Activated CD8-positive, alpha-beta memory T cell treated with anti-CD3 and anti-CD28 coated beads for 24 hours (primary cell): Measurements from ENCODE around the gene UBFD1.
"Not testable (repeated sequence)": the region's sequence is repeated elsewhere in the genome, so short reads cannot be mapped to it uniquely, and the experiment has no call there.

Source experiments
- DNase-seq: peaks from one replicate; pipeline ENCODE4 v3.0.0-alpha.2; 2020

Gene UBFD1

GRCh38 chr16:23570992-23571632 is 13.6 kb downstream of the UBFD1 start:
- DNase-seq, result no peak

- DNase-seq, result no peak
Measured at GRCh38 chr16:23571895-23572294, 14.4 kb downstream of the UBFD1 start.

GRCh38 chr16:23572394-23572793 is 14.9 kb downstream of the UBFD1 start:
- no peak for DNase-seq

GRCh38 chr16:23573817-23574216 is 16.3 kb downstream of the UBFD1 start:
- DNase-seq, result no peak

GRCh38 chr16:23575834-23576233 is 18.3 kb downstream of the UBFD1 start:
- no peak for DNase-seq

GRCh38 chr16:23577493-23577892 is 20.0 kb downstream of the UBFD1 start:
- no peak for DNase-seq

GRCh38 chr16:23578101-23578830 is 20.7 kb downstream of the UBFD1 start:
- DNase-seq, result no peak

- DNase-seq, result no peak
Measured at GRCh38 chr16:23579371-23579770, 21.8 kb downstream of the UBFD1 start.

GRCh38 chr16:23580391-23580790 is 22.9 kb downstream of the UBFD1 start:
- no peak for DNase-seq

- DNase-seq, result no peak
Measured at GRCh38 chr16:23581764-23582163, 24.2 kb downstream of the UBFD1 start.

- DNase-seq, result not testable (repeated sequence)
Measured at GRCh38 chr16:23583271-23583670, 25.7 kb downstream of the UBFD1 start.

- DNase-seq, result no peak
Measured at GRCh38 chr16:23584186-23585076, 26.9 kb downstream of the UBFD1 start.

- DNase-seq, result no peak
Measured at GRCh38 chr16:23587726-23588125, 30.2 kb downstream of the UBFD1 start.

- no peak for DNase-seq
Measured at GRCh38 chr16:23590181-23590580, 32.7 kb downstream of the UBFD1 start.

- DNase-seq, result no peak
Measured at GRCh38 chr16:23594186-23594585, 36.7 kb downstream of the UBFD1 start.

- no peak for DNase-seq
Measured at GRCh38 chr16:23595246-23595950, 37.9 kb downstream of the UBFD1 start.

- peak; percentile 97 for DNase-seq
Measured at GRCh38 chr16:23595951-23596720, 38.6 kb downstream of the UBFD1 start, which contains the start of gene NDUFAB1. NDUFAB1 (minus strand) TSS chr16:23596316; CDS start chr16:23596290, 26 bp downstream.

GRCh38 chr16:23597003-23597756 is 39.7 kb downstream of the UBFD1 start:
- DNase-seq, result no peak

- DNase-seq, result no peak
Measured at GRCh38 chr16:23607726-23608125, 50.2 kb downstream of the UBFD1 start.

GRCh38 chr16:23608194-23608593 is 50.7 kb downstream of the UBFD1 start:
- DNase-seq, result no peak

- no peak for DNase-seq
Measured at GRCh38 chr16:23609929-23610328, 52.4 kb downstream of the UBFD1 start.
